Measurements from ENCODE around the gene NCAPH2.

NCAPH2 gene

DNA sequence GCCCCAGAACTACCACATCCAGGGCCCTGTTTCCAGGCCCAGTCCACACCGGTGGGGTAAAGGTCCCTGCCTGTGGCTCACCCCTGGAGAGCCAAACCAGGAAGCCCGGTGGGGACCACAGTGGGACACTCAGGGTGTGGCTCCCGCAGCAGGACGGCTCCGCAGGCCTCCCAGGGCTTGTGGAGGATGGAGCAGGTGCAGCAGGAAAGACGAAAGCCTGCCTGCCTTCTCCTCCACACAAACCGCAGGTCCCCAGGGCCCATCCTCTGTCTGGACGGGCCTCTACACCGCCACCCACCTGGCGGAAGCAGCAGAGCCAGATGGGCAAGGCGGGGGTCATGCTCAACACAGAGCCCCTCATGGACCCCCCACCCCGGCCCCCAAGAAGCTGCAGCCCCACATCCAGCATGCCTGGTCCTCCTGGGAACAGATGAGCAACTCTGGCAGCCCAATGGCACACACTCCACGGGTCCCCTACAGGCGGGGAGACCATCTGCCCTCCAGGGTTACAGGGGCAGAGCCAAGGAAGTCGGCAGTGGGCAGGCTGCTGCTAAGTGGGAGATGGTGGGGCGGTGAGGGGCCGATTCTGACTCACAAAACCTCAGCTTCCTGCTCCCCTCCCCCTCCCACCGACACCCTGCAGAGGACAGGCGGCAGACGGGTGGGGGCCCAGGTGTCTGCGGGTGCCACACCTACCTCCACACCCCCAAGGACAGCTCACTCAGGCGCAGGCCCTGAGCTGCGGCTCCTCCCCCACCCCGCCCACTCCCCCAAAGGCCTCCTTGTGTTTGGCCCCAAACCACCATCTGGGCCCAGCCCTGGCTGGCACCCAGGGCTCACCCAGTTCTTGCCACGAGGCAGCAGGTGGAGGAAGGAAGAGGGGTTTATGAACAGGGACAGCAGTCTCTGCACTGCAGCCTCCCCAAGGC is 38.4 kb upstream of the NCAPH2 start:
- H3K27me3 Mint-ChIP-seq: no peaks in the 10 kb centered on the region
- peak overlapping the region; percentile 76 for H3K4me3 Mint-ChIP-seq
- H3K27ac Mint-ChIP-seq: peak overlapping the region; percentile 86
- H3K9me3 Mint-ChIP-seq: no peaks in the 10 kb centered on the region
- peak; percentile 81 for ATAC-seq (ENCODE audit: low read depth)
- peak; percentile 79 to 91 for DNase-seq (ENCODE audit: low spot score in 2 of 2)
- H3K4me1 Mint-ChIP-seq: peaks cover 49% of the 10 kb centered on the region
- peaks cover 13% of the 10 kb centered on the region for H3K36me3 Mint-ChIP-seq

DNA sequence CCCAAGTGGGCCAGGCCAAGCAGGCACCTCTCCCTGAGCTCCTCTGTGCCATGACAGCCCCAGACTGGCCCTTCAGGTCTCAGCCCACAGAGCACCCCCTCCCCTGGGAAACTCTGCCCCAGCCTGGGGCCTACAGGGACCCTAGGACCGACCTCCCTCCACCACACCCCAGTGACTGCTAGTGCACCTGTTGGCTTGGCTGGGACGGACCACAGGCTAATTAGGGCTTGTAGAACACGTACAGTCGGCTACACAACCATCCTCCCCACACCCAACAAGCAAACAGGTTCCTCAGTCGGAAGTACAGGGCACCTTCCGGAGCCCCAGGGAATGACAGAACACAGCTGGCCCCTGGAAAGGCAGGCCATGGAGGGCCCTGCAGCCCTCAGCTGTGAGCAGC is 37.5 kb upstream of the NCAPH2 start:
- Mint-ChIP-seq H3K36me3 (peaks cover 11% of the 10 kb centered on the region), H3K9me3 (no peaks in the 10 kb centered on the region), H3K27ac (peak overlapping the region; percentile 86), H3K27me3 (no peaks in the 10 kb centered on the region), H3K4me3 (peak overlapping the region; percentile 76), H3K4me1 (peaks cover 50% of the 10 kb centered on the region)
- DNase-seq (ENCODE audit: low spot score in 2 of 2) (peak in 1 of 2 donors; percentile 44), ATAC-seq (ENCODE audit: low read depth) (no peak)

DNA sequence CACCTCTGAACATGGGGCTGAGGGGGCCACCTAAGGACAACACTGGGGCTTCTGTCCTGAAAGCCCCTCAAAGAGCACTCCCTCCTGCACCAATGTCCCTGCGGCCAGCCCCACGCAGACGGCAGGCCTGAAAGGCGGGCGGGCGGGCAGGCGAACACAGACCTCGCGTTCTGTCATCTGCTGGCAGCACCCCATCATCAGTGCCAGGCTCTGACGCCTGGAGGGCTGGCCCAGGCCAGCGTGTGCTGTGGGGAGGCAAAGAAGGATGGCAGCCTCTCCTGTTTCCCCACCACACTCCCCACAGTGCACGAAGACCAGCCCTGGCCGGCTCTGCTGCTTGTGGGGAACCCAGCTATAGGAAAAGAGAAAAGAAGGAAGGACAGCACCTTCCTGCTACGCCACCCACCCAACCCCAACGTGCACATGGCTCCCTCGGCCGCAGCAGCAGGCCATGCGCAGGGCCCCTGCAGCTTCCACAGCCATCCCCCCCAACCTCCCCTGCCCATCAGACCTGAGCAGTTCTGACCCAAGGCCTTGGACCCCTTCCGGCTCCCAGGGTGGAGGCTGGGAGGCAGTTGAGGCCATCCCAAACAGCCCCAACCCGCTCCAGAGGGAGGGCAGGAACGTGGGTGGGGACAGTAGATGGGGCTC is 36.7 kb upstream of the NCAPH2 start:
- no peak for DNase-seq (ENCODE audit: low spot score in 2 of 2)
- Mint-ChIP-seq H3K36me3 (peaks cover 6% of the 10 kb centered on the region), H3K9me3 (no peaks in the 10 kb centered on the region)

DNA sequence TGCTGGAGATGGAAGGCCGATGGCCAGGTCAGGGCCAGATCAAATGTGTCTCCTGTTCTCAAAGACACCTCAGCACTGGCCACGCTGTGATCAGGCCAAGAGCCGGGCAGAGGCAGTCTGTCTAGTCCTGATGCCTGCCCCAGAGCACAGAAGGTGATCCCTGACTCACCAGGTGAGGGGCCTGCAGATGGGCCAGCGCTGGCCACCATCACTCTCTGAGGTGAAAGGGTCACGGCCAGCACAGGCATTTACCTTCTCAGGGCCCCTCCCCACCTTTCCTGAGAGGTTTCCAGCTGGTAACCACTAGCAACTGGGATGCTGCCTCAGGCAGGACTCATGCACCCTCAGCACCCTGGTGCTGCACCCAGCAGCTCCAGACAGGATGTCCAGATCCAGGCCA is 36.1 kb upstream of the NCAPH2 start:
- no peak for DNase-seq (ENCODE audit: low spot score in 2 of 2)
- Mint-ChIP-seq H3K36me3 (peaks cover under 1% of the 10 kb centered on the region), H3K27ac (no peak overlapping the region), H3K4me3 (peak overlapping the region; percentile 51), H3K9me3 (no peaks in the 10 kb centered on the region), H3K4me1 (peaks cover 48% of the 10 kb centered on the region), H3K27me3 (no peaks in the 10 kb centered on the region)
- no peak for ATAC-seq (ENCODE audit: low read depth)

More for the DNA sequence above, 36.7 kb upstream of the NCAPH2 start:
- H3K27me3 Mint-ChIP-seq: no peaks in the 10 kb centered on the region
- no peak for ATAC-seq (ENCODE audit: low read depth)
- H3K4me3 Mint-ChIP-seq: peak overlapping the region; percentile 76
- peaks cover 51% of the 10 kb centered on the region for H3K4me1 Mint-ChIP-seq
- no peak overlapping the region for H3K27ac Mint-ChIP-seq

DNA sequence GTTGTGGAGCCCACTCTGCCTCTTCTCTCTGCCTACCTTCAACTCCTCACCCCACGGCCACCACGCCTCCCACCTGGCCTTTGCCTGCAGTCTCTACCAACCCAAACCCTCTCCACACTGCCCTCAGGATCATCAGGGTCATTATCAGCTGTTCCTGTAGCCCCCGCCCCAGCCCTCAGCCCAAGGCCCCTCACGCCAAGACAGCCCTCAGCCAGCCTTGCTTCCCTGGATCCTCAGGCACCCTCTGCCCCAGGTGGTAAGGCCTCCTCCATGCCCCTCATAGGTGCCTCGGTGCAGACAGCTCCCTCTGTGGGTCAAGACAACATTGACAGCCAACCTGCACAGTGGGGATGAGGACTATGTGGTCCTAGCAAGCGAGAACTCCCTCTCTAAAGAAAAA is 34.9 kb upstream of the NCAPH2 start:
- ATAC-seq (ENCODE audit: low read depth) (no peak), DNase-seq (ENCODE audit: low spot score in 2 of 2) (peak; percentile 34 to 44)
- peaks cover 48% of the 10 kb centered on the region for H3K4me1 Mint-ChIP-seq
- H3K36me3 Mint-ChIP-seq: no peaks in the 10 kb centered on the region
- H3K4me3 Mint-ChIP-seq: peak overlapping the region; percentile 88
- H3K9me3 Mint-ChIP-seq: no peaks in the 10 kb centered on the region
- peak overlapping the region; percentile 80 for H3K27ac Mint-ChIP-seq
- H3K27me3 Mint-ChIP-seq: no peaks in the 10 kb centered on the region

DNA sequence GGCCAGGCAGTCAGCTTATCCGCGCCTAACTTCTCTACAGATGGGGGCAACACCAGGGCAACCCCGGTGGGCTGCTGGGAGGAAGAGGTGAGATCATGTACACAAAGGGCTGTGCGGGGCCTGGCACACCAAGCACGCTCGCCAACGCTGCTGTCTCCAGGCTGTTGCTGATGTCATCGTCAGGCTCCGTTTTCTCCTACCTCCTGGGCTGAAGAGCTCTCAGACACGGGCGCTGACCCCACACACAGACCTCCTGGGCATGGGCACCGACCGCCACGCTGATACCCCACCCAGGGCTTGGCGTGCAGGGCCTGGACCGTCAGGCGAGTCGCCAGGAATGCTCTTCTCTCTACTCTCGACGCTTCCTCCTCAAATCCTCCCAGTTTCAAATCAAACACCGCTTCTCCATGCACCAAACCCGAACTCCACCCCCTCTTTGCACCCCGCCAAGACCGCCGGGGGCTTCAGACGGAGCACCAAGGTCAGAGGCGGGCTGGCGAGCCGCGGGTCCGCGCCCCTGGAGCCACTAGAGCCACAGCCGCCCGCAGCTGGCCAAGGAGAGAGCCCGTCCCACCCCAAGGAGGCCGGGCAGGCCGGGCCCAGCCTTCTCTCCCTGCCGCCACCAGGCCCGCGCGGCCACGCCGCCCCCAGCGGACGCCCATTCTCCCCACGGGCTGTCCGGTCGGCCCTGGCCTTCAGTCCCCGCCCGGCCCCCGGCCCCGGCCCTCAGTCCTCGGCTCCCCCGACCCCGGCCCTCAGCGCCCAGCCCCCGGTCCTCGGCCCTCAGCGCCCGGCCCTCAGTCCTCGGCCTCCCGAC is 34.0 kb upstream of the NCAPH2 start:
- H3K4me1 Mint-ChIP-seq: peaks cover 41% of the 10 kb centered on the region

DNA sequence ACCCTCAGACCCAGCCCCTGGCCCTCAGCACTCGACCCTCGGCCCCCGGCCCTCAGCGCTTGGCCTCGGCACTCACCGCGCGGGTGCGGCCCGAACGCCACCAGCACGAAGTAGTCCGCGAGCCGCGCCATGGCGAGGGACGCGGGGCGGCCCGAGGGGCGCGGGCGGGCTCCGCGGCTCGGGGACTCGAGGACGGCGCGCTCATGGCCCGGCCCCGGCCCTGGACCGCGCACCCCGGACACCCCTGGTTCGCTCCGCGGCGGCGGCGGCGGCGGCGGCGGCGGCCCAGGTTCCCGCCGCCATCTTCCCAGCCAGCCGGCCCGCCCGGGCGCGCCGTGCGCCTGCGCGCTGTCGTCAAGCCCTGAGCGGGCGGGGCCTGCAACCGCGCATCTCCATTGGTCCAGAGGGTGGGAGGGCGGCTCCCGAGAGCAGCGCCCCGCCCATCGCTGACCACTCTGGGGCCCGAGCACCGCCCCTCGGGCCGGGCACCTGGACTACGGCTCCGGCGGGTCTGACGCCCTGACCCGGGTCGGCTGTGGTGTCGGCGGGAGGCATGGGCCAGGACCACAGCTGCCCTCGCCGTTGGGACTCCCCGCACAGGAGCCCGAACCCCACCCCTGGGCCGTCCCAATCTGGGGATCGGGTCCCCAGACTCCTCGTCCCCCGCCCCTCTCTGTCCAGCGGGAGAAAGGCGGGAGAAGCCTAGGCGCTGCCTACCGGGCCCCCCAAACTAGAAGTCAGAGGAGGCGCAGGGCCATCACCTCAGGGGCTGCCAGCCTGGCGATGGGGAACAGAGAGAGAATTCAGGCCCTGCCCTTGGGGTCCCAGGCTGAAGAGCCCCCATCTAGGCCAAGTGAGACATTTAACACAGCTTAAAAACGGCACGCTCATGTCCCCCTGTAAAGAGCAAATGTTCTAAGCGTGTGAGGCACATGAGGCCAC is 33.0 kb upstream of the NCAPH2 start, which contains the start of gene SBF1:
SBF1 (minus strand) TSS at position 326 of the 942 bp plus-strand sequence; CDS start at position 131, 195 bp downstream.
- Mint-ChIP-seq H3K4me1 (peaks cover 36% of the 10 kb centered on the region), H3K27ac (peak within 1 kb of the TSS; percentile 84), H3K4me3 (peak within 1 kb of the TSS; percentile 88), H3K36me3 (no peaks in the 10 kb centered on the region), H3K27me3 (no peaks in the 10 kb centered on the region), H3K9me3 (no peaks in the 10 kb centered on the region)
- DNase-seq (ENCODE audit: low spot score in 2 of 2) (peak; percentile 84 to 89), ATAC-seq (ENCODE audit: low read depth) (peak; percentile 77)

More for the DNA sequence above, 34.0 kb upstream of the NCAPH2 start:
- peak overlapping the region; percentile 88 for H3K4me3 Mint-ChIP-seq
- H3K27me3 Mint-ChIP-seq: no peaks in the 10 kb centered on the region
- DNase-seq (ENCODE audit: low spot score in 2 of 2): no peak
- no peaks in the 10 kb centered on the region for H3K36me3 Mint-ChIP-seq
- no peak for ATAC-seq (ENCODE audit: low read depth)
- no peaks in the 10 kb centered on the region for H3K9me3 Mint-ChIP-seq
- H3K27ac Mint-ChIP-seq: peak overlapping the region; percentile 84

DNA sequence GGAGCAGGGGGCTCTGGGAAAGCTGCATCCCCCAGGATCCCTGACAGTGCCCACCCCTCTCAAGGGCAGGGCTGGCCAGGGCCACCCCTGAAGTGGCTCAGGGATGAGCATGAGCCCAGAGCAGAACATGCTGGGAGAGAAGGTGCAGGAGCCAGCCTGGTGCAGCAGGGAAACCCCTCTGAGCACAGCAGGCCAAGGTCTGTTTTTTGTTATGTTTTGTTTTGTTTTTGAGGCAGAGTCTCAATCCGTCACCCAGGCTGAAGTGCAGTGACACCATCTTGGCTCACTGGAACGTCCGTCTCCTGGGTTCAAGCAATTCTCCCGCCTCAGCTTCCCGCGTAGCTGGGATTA is 32.4 kb upstream of the NCAPH2 start:
- Mint-ChIP-seq H3K36me3 (no peaks in the 10 kb centered on the region), H3K27me3 (peaks cover 2% of the 10 kb centered on the region), H3K9me3 (no peaks in the 10 kb centered on the region), H3K4me1 (peaks cover 30% of the 10 kb centered on the region), H3K27ac (no peak overlapping the region), H3K4me3 (peak overlapping the region; percentile 75)
- DNase-seq (ENCODE audit: low spot score in 2 of 2): no peak
- no peak for ATAC-seq (ENCODE audit: low read depth)

DNA sequence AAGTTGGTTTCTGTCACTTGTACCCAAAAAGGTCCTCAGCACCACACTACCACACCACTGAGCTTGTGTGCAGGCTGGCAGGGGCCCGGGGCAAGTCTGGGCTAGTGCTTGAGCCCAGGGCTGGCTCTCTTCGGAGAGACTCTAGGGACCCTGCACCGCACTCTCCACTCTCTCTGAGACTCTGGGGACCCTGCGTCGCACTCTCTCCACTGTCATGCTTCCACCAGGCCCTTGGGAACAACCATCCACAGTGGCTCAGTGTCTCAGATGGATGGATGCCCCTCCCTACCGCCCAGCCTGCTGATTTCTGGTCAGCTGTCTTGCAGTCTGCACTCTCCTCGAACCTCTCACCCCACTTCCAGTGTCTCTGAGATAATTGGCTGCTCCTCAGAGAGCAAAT is 31.2 kb upstream of the NCAPH2 start:
- Mint-ChIP-seq H3K9me3 (no peaks in the 10 kb centered on the region), H3K27ac (no peak overlapping the region), H3K27me3 (peaks cover 2% of the 10 kb centered on the region), H3K4me1 (peaks cover 23% of the 10 kb centered on the region), H3K36me3 (no peaks in the 10 kb centered on the region), H3K4me3 (peak overlapping the region; percentile 52)
- DNase-seq (ENCODE audit: low spot score in 2 of 2) (no peak), ATAC-seq (ENCODE audit: low read depth) (no peak)

DNA sequence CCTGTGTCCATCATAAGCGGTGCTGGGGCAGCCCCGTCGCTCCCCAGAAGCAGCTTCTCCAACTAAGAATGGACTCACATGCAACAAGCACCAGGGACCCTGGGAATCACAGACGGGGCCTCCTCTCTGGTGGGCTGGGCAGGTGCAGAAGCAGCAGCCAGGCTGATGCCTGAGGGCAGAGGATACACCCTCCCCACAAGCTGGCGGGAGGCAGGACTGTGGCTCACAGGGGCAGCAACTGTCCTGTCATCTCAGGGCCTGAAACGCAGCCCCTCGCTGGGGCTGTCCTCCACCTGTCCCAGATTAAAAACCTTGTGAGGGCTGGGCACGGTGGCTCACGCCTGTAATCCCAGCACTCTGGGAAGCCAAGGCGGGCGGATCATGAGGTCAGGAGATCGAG is 30.1 kb upstream of the NCAPH2 start:
- Mint-ChIP-seq H3K4me1 (peaks cover 16% of the 10 kb centered on the region), H3K27me3 (peaks cover 2% of the 10 kb centered on the region), H3K36me3 (no peaks in the 10 kb centered on the region), H3K27ac (no peak overlapping the region), H3K9me3 (no peaks in the 10 kb centered on the region), H3K4me3 (no peak overlapping the region)
- DNase-seq (ENCODE audit: low spot score in 2 of 2) (no peak), ATAC-seq (ENCODE audit: low read depth) (no peak)

DNA sequence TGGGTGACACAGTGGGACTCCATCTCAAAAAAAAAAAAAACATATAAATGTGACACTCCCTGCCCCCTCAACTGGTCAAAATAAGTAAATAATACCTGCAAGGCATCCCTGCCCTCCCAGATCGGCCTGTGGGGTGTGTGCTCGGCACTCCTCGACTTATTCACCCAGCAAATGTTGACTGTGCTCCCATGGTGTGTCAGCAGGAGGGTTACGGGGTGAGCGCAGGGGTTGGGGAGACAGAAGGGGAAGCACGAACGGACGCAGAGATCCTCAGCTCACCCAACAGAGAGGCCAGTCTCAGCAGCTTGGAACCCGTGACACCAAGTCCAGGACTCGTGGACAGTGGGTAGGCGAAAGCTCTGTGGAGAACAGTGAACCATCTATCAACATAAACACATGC is 28.3 kb upstream of the NCAPH2 start:
- H3K9me3 Mint-ChIP-seq: no peaks in the 10 kb centered on the region
- no peak overlapping the region for H3K27ac Mint-ChIP-seq
- no peak for DNase-seq (ENCODE audit: low spot score in 2 of 2)
- peak overlapping the region; percentile 76 for H3K4me3 Mint-ChIP-seq
- no peaks in the 10 kb centered on the region for H3K36me3 Mint-ChIP-seq
- H3K27me3 Mint-ChIP-seq: peaks cover 2% of the 10 kb centered on the region
- peaks cover 9% of the 10 kb centered on the region for H3K4me1 Mint-ChIP-seq
- no peak for ATAC-seq (ENCODE audit: low read depth)

DNA sequence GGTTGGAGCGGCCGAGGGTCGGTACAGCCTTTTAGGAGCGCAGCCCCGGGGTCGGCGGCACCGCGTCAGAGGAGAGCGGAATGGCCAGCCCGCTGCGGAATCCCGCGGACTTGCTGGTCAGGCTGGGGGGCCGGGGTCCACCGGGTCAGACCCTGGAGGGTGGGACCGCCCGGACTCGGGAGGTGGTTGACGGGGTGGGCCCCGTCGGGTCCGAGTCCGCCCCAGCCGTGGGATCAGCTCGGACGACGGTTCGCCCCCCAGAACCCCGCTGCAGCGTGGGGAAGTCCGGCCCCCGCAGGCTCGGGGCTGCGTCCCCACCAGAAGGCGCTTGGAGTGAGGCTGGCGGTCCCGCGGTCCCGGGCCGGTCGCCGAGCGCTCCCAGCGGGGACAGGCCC is 27.0 kb upstream of the NCAPH2 start:
- Mint-ChIP-seq H3K4me3 (peak overlapping the region; percentile 50), H3K36me3 (no peaks in the 10 kb centered on the region), H3K9me3 (no peaks in the 10 kb centered on the region), H3K27ac (no peak overlapping the region), H3K4me1 (peaks cover 11% of the 10 kb centered on the region), H3K27me3 (peaks cover 2% of the 10 kb centered on the region)
- ATAC-seq (ENCODE audit: low read depth) (no peak), DNase-seq (ENCODE audit: low spot score in 2 of 2) (no peak)
